KMS-11 (cell line): ENCODE measurements around the gene SPOCD1.

ENCODE experiments used
- H2AFZ ChIP-seq: fragments of 200-600 bp; sonication (generic); 2 replicates; pipeline ENCODE4 v1.6.1; 2016; ENCODE audit warnings: antibody characterized with exemption, mixed run types, low read depth
- H3K27ac ChIP-seq: fragments of 200-600 bp; sonication (generic); 2 replicates; pipeline ENCODE4 v1.6.1; 2016; ENCODE audit warnings: mild to moderate bottlenecking, mixed run types
- H3K27me3 ChIP-seq: fragments of 200-600 bp; sonication (generic); 2 replicates; pipeline ENCODE4 v1.6.1; 2017; ENCODE audit warnings: mild to moderate bottlenecking, low read depth, mixed run types, moderate library complexity; ENCODE audit not compliant: insufficient read depth
- H3K36me3 ChIP-seq: fragments of 200-600 bp; sonication (generic); 2 replicates; pipeline ENCODE4 v1.6.1; 2017; ENCODE audit warnings: mild to moderate bottlenecking, mixed run types; ENCODE audit not compliant: insufficient read depth
- H3K4me1 ChIP-seq: fragments of 200-600 bp; sonication (generic); 2 replicates; pipeline ENCODE4 v1.6.1; 2016; ENCODE audit warnings: mild to moderate bottlenecking, low read depth, mixed run types; ENCODE audit not compliant: poor library complexity, severe bottlenecking
- H3K4me2 ChIP-seq: fragments of 200-600 bp; sonication (generic); 2 replicates; pipeline ENCODE4 v1.7.0; 2016; ENCODE audit warnings: mild to moderate bottlenecking, mixed run types
- H3K4me3 ChIP-seq: fragments of 200-600 bp; sonication (generic); IDR thresholded peaks from 2 replicates; pipeline ENCODE4 v1.6.1; 2017; ENCODE audit warnings: low read depth, low read length, mixed read lengths; ENCODE audit not compliant: insufficient read depth
- H3K79me2 ChIP-seq: fragments of 200-600 bp; sonication (generic); 2 replicates; pipeline ENCODE4 v1.6.1; 2016; ENCODE audit warnings: low read depth, mixed run types; ENCODE audit not compliant: insufficient read depth
- H3K9ac ChIP-seq: fragments of 200-600 bp; sonication (generic); 2 replicates; pipeline ENCODE4 v1.6.1; 2016; ENCODE audit warnings: mild to moderate bottlenecking, mixed run types
- H4K20me1 ChIP-seq: fragments of 200-600 bp; sonication (generic); 2 replicates; pipeline ENCODE4 v1.6.1; 2016; ENCODE audit warnings: mild to moderate bottlenecking, mixed run types; ENCODE audit not compliant: insufficient read depth
- CTCF ChIP-seq: fragments of 200-600 bp; sonication (generic); conservative IDR thresholded peaks from 2 replicates; pipeline ENCODE4 v1.6.1; 2017; ENCODE audit warnings: low read depth, mild to moderate bottlenecking, antibody characterized with exemption, low read length, moderate library complexity, mixed read lengths

SPOCD1 gene

GRCh38 chr1:31752258-31752657 is 63.6 kb downstream of the SPOCD1 start:
- Histone ChIP-seq H3K4me3 (no peak overlapping the region), H3K27me3 (no peaks in the 10 kb centered on the region; the same call in 1 of the 2 replicates), H2AFZ (no peak overlapping the region), H3K27ac (no peak overlapping the region), H3K9ac (no peak overlapping the region), H3K4me2 (no peak overlapping the region), H3K4me1 (peaks cover 6% of the 10 kb centered on the region), H3K36me3 (no peaks in the 10 kb centered on the region), H3K79me2 (no peaks in the 10 kb centered on the region), H4K20me1 (no peaks in the 10 kb centered on the region)
- no peak for TF ChIP-seq CTCF

GRCh38 chr1:31751822-31752241 is 64.0 kb downstream of the SPOCD1 start:
- Histone ChIP-seq H4K20me1 (no peaks in the 10 kb centered on the region), H3K4me1 (peaks cover 6% of the 10 kb centered on the region), H3K27ac (no peak overlapping the region), H3K36me3 (no peaks in the 10 kb centered on the region), H3K9ac (no peak overlapping the region), H3K4me3 (no peak overlapping the region), H2AFZ (no peak overlapping the region), H3K4me2 (no peak overlapping the region), H3K79me2 (no peaks in the 10 kb centered on the region), H3K27me3 (no peaks in the 10 kb centered on the region; the same call in 1 of the 2 replicates)
- TF ChIP-seq CTCF, result no peak

GRCh38 chr1:31750858-31751510 is 64.8 kb downstream of the SPOCD1 start:
- Histone ChIP-seq H3K4me2 (no peak overlapping the region), H3K36me3 (no peaks in the 10 kb centered on the region), H3K9ac (no peak overlapping the region), H3K4me3 (no peak overlapping the region), H4K20me1 (no peaks in the 10 kb centered on the region), H3K4me1 (peaks cover 6% of the 10 kb centered on the region), H3K27me3 (no peaks in the 10 kb centered on the region; the same call in 1 of the 2 replicates), H2AFZ (no peak overlapping the region), H3K27ac (no peak overlapping the region), H3K79me2 (no peaks in the 10 kb centered on the region)
- no peak for TF ChIP-seq CTCF

GRCh38 chr1:31749785-31750735 is 65.8 kb downstream of the SPOCD1 start:
- no peak overlapping the region for H3K4me3 ChIP-seq
- no peaks in the 10 kb centered on the region for H4K20me1 ChIP-seq
- H2AFZ ChIP-seq, result no peak overlapping the region
- H3K36me3 ChIP-seq, result no peaks in the 10 kb centered on the region
- H3K79me2 ChIP-seq, result no peaks in the 10 kb centered on the region
- H3K27me3 ChIP-seq, result no peaks in the 10 kb centered on the region; the same call in 1 of the 2 replicates
- H3K4me1 ChIP-seq, result peaks cover 6% of the 10 kb centered on the region
- no peak overlapping the region for H3K27ac ChIP-seq
- no peak overlapping the region for H3K4me2 ChIP-seq
- no peak for TF ChIP-seq CTCF
- H3K9ac ChIP-seq, result no peak overlapping the region
